KMS-11 (cell line): ENCODE results near the gene SLC6A16.
A peak's percentile ranks its signal among the peaks of the same experiment; 100 is the strongest.
"Not testable (repeated sequence)": the region's sequence is repeated elsewhere in the genome, so short reads cannot be mapped to it uniquely, and the experiment has no call there.

Experiments
- H2AFZ ChIP-seq: fragments of 200-600 bp; sonication (generic); 2 replicates; pipeline ENCODE4 v1.6.1; 2016; ENCODE audit warnings: antibody characterized with exemption, mixed run types, low read depth
- H3K27ac ChIP-seq: fragments of 200-600 bp; sonication (generic); 2 replicates; pipeline ENCODE4 v1.6.1; 2016; ENCODE audit warnings: mild to moderate bottlenecking, mixed run types
- H3K27me3 ChIP-seq: fragments of 200-600 bp; sonication (generic); 2 replicates; pipeline ENCODE4 v1.6.1; 2017; ENCODE audit warnings: mild to moderate bottlenecking, low read depth, mixed run types, moderate library complexity; ENCODE audit not compliant: insufficient read depth
- H3K36me3 ChIP-seq: fragments of 200-600 bp; sonication (generic); 2 replicates; pipeline ENCODE4 v1.6.1; 2017; ENCODE audit warnings: mild to moderate bottlenecking, mixed run types; ENCODE audit not compliant: insufficient read depth
- H3K4me1 ChIP-seq: fragments of 200-600 bp; sonication (generic); 2 replicates; pipeline ENCODE4 v1.6.1; 2016; ENCODE audit warnings: mild to moderate bottlenecking, low read depth, mixed run types; ENCODE audit not compliant: poor library complexity, severe bottlenecking
- H3K4me2 ChIP-seq: fragments of 200-600 bp; sonication (generic); 2 replicates; pipeline ENCODE4 v1.7.0; 2016; ENCODE audit warnings: mild to moderate bottlenecking, mixed run types
- H3K4me3 ChIP-seq: fragments of 200-600 bp; sonication (generic); IDR thresholded peaks from 2 replicates; pipeline ENCODE4 v1.6.1; 2017; ENCODE audit warnings: low read depth, low read length, mixed read lengths; ENCODE audit not compliant: insufficient read depth
- H3K79me2 ChIP-seq: fragments of 200-600 bp; sonication (generic); 2 replicates; pipeline ENCODE4 v1.6.1; 2016; ENCODE audit warnings: low read depth, mixed run types; ENCODE audit not compliant: insufficient read depth
- H3K9ac ChIP-seq: fragments of 200-600 bp; sonication (generic); 2 replicates; pipeline ENCODE4 v1.6.1; 2016; ENCODE audit warnings: mild to moderate bottlenecking, mixed run types
- H4K20me1 ChIP-seq: fragments of 200-600 bp; sonication (generic); 2 replicates; pipeline ENCODE4 v1.6.1; 2016; ENCODE audit warnings: mild to moderate bottlenecking, mixed run types; ENCODE audit not compliant: insufficient read depth
- TF ChIP-seq, protein P1 (sequence below): fragments of 200-600 bp; sonication (generic); conservative IDR thresholded peaks from 2 replicates; pipeline ENCODE4 v1.6.1; 2017; ENCODE audit warnings: low read depth, mild to moderate bottlenecking, antibody characterized with exemption, low read length, moderate library complexity, mixed read lengths

SLC6A16 gene

DNA sequence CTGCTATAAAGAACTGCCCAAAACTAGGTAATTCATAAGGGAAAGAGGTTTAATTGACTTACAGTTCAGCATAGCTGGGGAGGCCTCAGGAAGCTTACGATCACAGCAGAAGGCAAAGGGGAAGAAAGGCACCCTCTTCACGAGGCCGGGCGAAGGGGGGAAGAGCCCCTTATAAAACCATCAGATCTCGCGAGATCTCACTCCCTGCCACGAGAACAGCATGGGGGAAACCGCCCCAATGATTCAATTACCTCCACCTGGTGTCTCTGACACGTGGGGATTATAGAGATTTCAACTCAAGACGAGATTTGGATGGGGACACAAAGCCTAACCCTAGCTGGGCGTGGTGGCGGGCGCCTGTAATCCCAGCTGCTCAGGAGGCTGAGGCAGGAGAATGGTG, 42.8 kb downstream of the SLC6A16 start:
- Histone ChIP-seq H3K4me1 (no peaks in the 10 kb centered on the region), H3K4me3 (no peak overlapping the region), H4K20me1 (no peaks in the 10 kb centered on the region), H3K4me2 (no peak overlapping the region), H3K27me3 (no peaks in the 10 kb centered on the region), H3K9ac (no peak overlapping the region), H2AFZ (no peak overlapping the region), H3K27ac (no peak overlapping the region), H3K79me2 (no peaks in the 10 kb centered on the region), H3K36me3 (no peaks in the 10 kb centered on the region)
- TF ChIP-seq, protein P1, sequence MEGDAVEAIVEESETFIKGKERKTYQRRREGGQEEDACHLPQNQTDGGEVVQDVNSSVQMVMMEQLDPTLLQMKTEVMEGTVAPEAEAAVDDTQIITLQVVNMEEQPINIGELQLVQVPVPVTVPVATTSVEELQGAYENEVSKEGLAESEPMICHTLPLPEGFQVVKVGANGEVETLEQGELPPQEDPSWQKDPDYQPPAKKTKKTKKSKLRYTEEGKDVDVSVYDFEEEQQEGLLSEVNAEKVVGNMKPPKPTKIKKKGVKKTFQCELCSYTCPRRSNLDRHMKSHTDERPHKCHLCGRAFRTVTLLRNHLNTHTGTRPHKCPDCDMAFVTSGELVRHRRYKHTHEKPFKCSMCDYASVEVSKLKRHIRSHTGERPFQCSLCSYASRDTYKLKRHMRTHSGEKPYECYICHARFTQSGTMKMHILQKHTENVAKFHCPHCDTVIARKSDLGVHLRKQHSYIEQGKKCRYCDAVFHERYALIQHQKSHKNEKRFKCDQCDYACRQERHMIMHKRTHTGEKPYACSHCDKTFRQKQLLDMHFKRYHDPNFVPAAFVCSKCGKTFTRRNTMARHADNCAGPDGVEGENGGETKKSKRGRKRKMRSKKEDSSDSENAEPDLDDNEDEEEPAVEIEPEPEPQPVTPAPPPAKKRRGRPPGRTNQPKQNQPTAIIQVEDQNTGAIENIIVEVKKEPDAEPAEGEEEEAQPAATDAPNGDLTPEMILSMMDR = no peak

DNA sequence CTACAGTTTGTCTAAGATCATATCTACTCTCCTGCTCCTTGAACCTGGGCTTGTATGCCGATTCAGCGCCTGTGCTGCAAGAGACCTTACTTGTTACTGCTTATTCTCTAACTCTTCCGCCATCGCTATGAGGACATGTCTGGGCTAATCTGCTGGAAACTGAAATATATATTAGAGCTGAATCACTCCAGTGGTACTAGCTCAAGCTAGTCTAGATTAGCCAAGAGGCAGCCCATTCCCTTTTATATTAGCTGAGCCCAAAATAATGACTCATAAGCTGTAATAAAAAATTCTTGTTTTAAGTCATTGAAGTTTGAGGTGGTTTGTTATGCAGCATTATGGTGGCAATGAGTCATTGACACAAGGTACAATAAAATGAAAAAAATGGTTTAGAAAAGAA, 52.8 kb downstream of the SLC6A16 start:
- H3K9ac ChIP-seq = no peak overlapping the region
- no peaks in the 10 kb centered on the region for H4K20me1 ChIP-seq
- no peak overlapping the region for H2AFZ ChIP-seq
- no peaks in the 10 kb centered on the region for H3K4me1 ChIP-seq
- H3K27me3 ChIP-seq = no peaks in the 10 kb centered on the region
- no peak overlapping the region for H3K27ac ChIP-seq
- H3K4me2 ChIP-seq = no peak overlapping the region
- no peak overlapping the region for H3K4me3 ChIP-seq
- no peaks in the 10 kb centered on the region for H3K79me2 ChIP-seq
- TF ChIP-seq, protein P1 = no peak
- H3K36me3 ChIP-seq = no peaks in the 10 kb centered on the region

DNA sequence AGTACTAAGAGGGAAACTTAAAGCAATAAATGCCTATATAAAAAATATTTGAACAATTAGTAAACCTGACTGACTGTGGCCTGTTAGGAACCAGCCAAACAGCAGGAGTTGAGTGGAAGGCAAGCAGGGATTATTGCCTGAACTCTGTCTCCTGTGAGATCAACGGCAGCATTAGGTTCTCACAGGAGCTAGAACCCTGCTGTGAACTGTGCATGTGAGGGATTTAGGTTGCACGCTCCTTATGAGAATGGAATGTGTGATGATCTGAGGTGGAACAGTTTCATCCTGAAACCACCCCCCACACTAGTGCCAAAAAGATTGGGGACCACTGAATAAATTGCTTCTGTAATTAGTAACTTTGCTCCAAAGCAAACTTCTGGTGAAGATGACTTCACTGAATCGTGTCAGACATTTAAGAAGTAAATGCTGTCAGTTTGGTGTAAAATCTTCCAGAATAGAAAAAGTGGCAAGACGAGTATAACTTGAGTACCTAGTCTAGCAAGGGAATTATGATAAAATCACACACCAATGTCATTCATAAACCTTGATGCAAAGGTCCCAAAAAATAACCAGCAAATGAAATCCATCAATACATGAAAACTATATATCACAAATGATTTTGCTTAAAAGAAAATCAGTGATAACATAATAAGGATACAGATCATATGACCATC, 53.8 kb downstream of the SLC6A16 start:
- H2AFZ ChIP-seq = no peak overlapping the region
- no peaks in the 10 kb centered on the region for H3K4me1 ChIP-seq
- TF ChIP-seq, protein P1 = no peak
- H4K20me1 ChIP-seq = no peaks in the 10 kb centered on the region
- no peak overlapping the region for H3K27ac ChIP-seq
- no peak overlapping the region for H3K9ac ChIP-seq
- no peaks in the 10 kb centered on the region for H3K79me2 ChIP-seq
- no peaks in the 10 kb centered on the region for H3K36me3 ChIP-seq
- H3K4me3 ChIP-seq = no peak overlapping the region
- no peaks in the 10 kb centered on the region; the same call in 1 of the 2 replicates for H3K27me3 ChIP-seq
- no peak overlapping the region for H3K4me2 ChIP-seq

DNA sequence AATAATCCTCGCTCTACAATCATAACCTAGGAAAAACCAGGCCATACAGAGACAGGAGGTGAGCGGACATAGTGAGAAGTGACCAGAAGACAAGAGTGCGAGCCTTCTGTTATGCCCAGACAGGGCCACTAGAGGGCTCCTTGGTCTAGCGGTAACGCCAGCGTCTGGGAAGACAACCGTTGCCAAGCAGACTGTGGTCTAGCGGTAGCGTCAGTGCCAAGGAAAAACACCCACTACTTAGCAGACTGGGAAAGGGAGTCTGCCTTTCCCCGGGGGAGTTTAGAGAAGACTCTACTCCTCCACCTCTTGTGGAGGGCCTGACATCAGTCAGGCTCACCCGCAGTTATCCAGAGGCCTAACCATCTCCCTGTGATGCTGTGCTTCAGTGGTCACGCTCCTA, 58.6 kb downstream of the SLC6A16 start:
- H3K4me2 ChIP-seq, H2AFZ ChIP-seq, H3K79me2 ChIP-seq, H3K27me3 ChIP-seq, H4K20me1 ChIP-seq, H3K36me3 ChIP-seq, H3K4me3 ChIP-seq, H3K27ac ChIP-seq, H3K9ac ChIP-seq: not testable (repeated sequence)
- peaks cover 31% of the 10 kb centered on the region for H3K4me1 ChIP-seq

DNA sequence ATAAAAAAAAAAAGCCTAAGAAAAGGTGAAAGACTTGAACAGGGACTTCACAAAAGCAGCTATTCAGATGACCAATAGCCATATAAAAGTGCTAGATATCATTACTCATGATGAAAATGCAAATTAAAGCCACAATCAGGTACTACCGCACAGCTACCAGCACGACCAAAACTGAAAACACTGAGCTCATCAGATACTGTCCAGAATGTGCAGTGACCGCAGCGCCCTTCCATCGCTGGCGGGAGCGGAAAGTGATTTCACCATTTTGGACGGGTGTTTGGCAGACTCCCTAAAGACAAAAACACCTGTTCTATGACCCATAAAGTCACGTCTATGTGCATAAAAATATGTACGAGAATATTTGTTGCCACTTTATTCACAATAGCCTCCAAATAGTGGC, 60.7 kb downstream of the SLC6A16 start:
- H4K20me1 ChIP-seq = no peaks in the 10 kb centered on the region
- H3K4me2 ChIP-seq = peak overlapping the region; percentile 44
- H3K27me3 ChIP-seq = no peaks in the 10 kb centered on the region; the same call in 1 of the 2 replicates
- no peak overlapping the region for H2AFZ ChIP-seq
- H3K4me1 ChIP-seq = peaks cover 32% of the 10 kb centered on the region
- H3K9ac ChIP-seq = no peak overlapping the region
- H3K27ac ChIP-seq = no peak overlapping the region; the same call in 1 of the 2 replicates
- TF ChIP-seq, protein P1 = no peak
- H3K36me3 ChIP-seq = no peaks in the 10 kb centered on the region
- no peak overlapping the region for H3K4me3 ChIP-seq
- H3K79me2 ChIP-seq = no peaks in the 10 kb centered on the region
